SK-N-SH (cell line): ENCODE results near the gene USP10. TPM values are rescaled to one million over a fixed set of nuclear protein-coding genes. Genes with fewer than 3 reads are reported as not detected.

Source experiments
- CTCF ChIA-PET: fragments of 300-600, 350-600 bp; formaldehyde crosslinking; extraction: SDS; loops from one replicate; lab custom pipeline; 2021; lab: Yijun Ruan, JAX
- POLR2A ChIA-PET: fragments of 350-600 bp; sonication (Branson Sonifier 250); formaldehyde crosslinking; extraction: SDS; loops from one replicate; lab custom pipeline; 2020; ENCODE audit warnings: antibody characterized with exemption, inconsistent platforms; lab: Yijun Ruan, JAX
- DNase-seq: peaks from one replicate; pipeline ENCODE4 v3.0.0; 2012
- H2AFZ ChIP-seq: fragments of 200-600 bp; sonication (generic); 2 replicates; pipeline ENCODE4 v1.8.1; 2016; ENCODE audit warnings: antibody characterized with exemption, mild to moderate bottlenecking, low read depth
- H3F3A ChIP-seq: fragments of 200-600 bp; sonication (generic); replicated peaks from 2 replicates; pipeline ENCODE3; 2016; ENCODE audit warnings: antibody characterized with exemption, mild to moderate bottlenecking; ENCODE audit not compliant: insufficient read depth
- H3K27ac ChIP-seq, 2 experiments: fragments of 200-500 bp in 1 of 2; fragments of 200-600 bp in 1 of 2; sonication (Bioruptor generic) in 1 of 2; sonication (generic), shearing (Covaris generic) in 1 of 2; 2 replicates each; pipeline versions ENCODE4 v1.5.1 to v1.6.1; 2014 to 2016; ENCODE audit warnings: low read depth in 2 of 2, inconsistent platforms in 1 of 2, low read length in 1 of 2, mild to moderate bottlenecking in 1 of 2, mixed read lengths in 1 of 2
- H3K27me3 ChIP-seq: fragments of 200-600 bp; sonication (generic), shearing (Covaris generic); 2 replicates; pipeline ENCODE4 v1.6.1; 2016; ENCODE audit warnings: mixed run types; ENCODE audit not compliant: insufficient read depth
- H3K36me3 ChIP-seq, 2 experiments: fragments of 200-500 bp in 1 of 2; fragments of 200-600 bp in 1 of 2; sonication (Bioruptor generic) in 1 of 2; sonication (generic) in 1 of 2; replicated peaks in 1 of 2; 2 replicates each; pipeline versions ENCODE3 to v1.5.1; 2014 to 2016; ENCODE audit warnings: low read length in 1 of 2, mild to moderate bottlenecking in 1 of 2; ENCODE audit not compliant: insufficient read depth in 2 of 2, control insufficient read depth in 1 of 2
- H3K4me1 ChIP-seq, 2 experiments: fragments of 200-500 bp in 1 of 2; fragments of 200-600 bp in 1 of 2; sonication (Bioruptor generic) in 1 of 2; sonication (generic), shearing (Covaris generic) in 1 of 2; 2 replicates each; pipeline versions ENCODE4 v1.5.1 to v1.6.1; 2014 to 2016; ENCODE audit warnings: low read depth in 1 of 2, low read length in 1 of 2, mixed run types in 1 of 2; ENCODE audit not compliant: insufficient read depth in 2 of 2, control insufficient read depth in 1 of 2
- H3K4me2 ChIP-seq: fragments of 200-600 bp; sonication (generic), shearing (Covaris generic); 2 replicates; pipeline ENCODE4 v1.6.1; 2017; ENCODE audit warnings: mixed run types
- H3K4me3 ChIP-seq, 2 experiments: fragments of 200-500 bp in 1 of 2; fragments of 200-600 bp in 1 of 2; sonication (Bioruptor generic) in 1 of 2; sonication (generic), shearing (Covaris generic) in 1 of 2; 2 replicates each; pipeline versions ENCODE4 v1.5.1 to v1.8.1; 2014 to 2016; ENCODE audit warnings: low read depth in 2 of 2, inconsistent platforms in 1 of 2, low read length in 1 of 2, mild to moderate bottlenecking in 1 of 2, mixed read lengths in 1 of 2, moderate library complexity in 1 of 2
- H3K79me2 ChIP-seq: fragments of 200-600 bp; sonication (generic); 2 replicates; pipeline ENCODE4 v1.8.1; 2017; ENCODE audit warnings: mild to moderate bottlenecking; ENCODE audit not compliant: insufficient read depth
- H3K9ac ChIP-seq: fragments of 200-600 bp; sonication (generic); 2 replicates; pipeline ENCODE4 v1.6.1; 2017; ENCODE audit warnings: mixed run types
- H3K9me2 ChIP-seq: fragments of 200-600 bp; sonication (generic); 2 replicates; pipeline ENCODE4 v1.6.1; 2017; ENCODE audit warnings: mixed run types
- H3K9me3 ChIP-seq: fragments of 200-600 bp; sonication (generic); 2 replicates; pipeline ENCODE4 v1.6.1; 2017; ENCODE audit warnings: mixed run types, mild to moderate bottlenecking, moderate library complexity
- H4K20me1 ChIP-seq: fragments of 200-600 bp; sonication (generic); 2 replicates; pipeline ENCODE4 v1.6.1; 2017; ENCODE audit warnings: mild to moderate bottlenecking, mixed run types; ENCODE audit not compliant: insufficient read depth
- CTCF ChIP-seq: fragments of 200-600 bp; sonication (generic); IDR thresholded peaks from 2 replicates; pipeline ENCODE4 v1.6.1; 2017; ENCODE audit warnings: antibody characterized with exemption, mild to moderate bottlenecking, moderate library complexity
- MXI1 ChIP-seq: IDR thresholded peaks from 2 replicates; pipeline ENCODE4 v1.6.1; 2012; ENCODE audit warnings: mild to moderate bottlenecking, low read depth, low read length, improper control_type of control experiment
- NFIC ChIP-seq: IDR thresholded peaks from 2 replicates; pipeline ENCODE4 v1.4.0; 2012; ENCODE audit warnings: borderline replicate concordance
- PBX3 ChIP-seq: IDR thresholded peaks from 2 replicates; pipeline ENCODE4; 2012
- RAD21 ChIP-seq: IDR thresholded peaks from 2 replicates; pipeline ENCODE4 v1.6.1; 2012; ENCODE audit warnings: mild to moderate bottlenecking, low read length
- RCOR1 ChIP-seq: fragments of 150-350 bp; IDR thresholded peaks from 2 replicates; pipeline ENCODE4 v1.6.1; 2017; ENCODE audit warnings: antibody characterized with exemption, low read length
- REST ChIP-seq: IDR thresholded peaks from 2 replicates; pipeline ENCODE4 v1.6.1; 2012; ENCODE audit warnings: mild to moderate bottlenecking, low read depth, low read length, moderate library complexity
- SIN3A ChIP-seq: IDR thresholded peaks from 2 replicates; pipeline ENCODE4 v1.6.1; 2012; ENCODE audit warnings: low read depth, mild to moderate bottlenecking, low read length, moderate library complexity, borderline replicate concordance
- SMC3 ChIP-seq: IDR thresholded peaks from 2 replicates; pipeline ENCODE4 v1.6.1; 2012; ENCODE audit warnings: low read depth, low read length, improper control_type of control experiment
- WGBS: methylation state at CpG from one replicate; pipeline ENCODE4 v1.1.6; 2017; ENCODE audit warnings: low lambda C conversion rate; 5-methylcytosine and 5-hydroxymethylcytosine counted together
- polyA plus RNA-seq, 3 experiments: library from polyadenylated mRNA; depleted of rRNA; stranded (reverse); fragments of >200 nt; gene quantifications; 2 replicates each; pipeline ENCODE4 v1.2.3, GENCODE V29; 2012

USP10 gene
- polyA plus RNA-seq, 1 of the 3 experiments (the other 2 are of a cell fraction), result 49.2 TPM

GRCh38 chr16:84738255-84739038, 38.6 kb downstream of the USP10 start:
- Histone ChIP-seq H3K4me1 (peaks cover 35 to 37% of the 10 kb centered on the region in 2 experiments), H3K9me3 (no peaks in the 10 kb centered on the region), H2AFZ (no peak overlapping the region), H3K36me3 (peaks cover 25 to 41% of the 10 kb centered on the region in 2 experiments), H3K27ac (no peak overlapping the region), H4K20me1 (peaks cover 51% of the 10 kb centered on the region), H3K4me2 (no peak overlapping the region), H3F3A (peaks cover 25% of the 10 kb centered on the region), H3K4me3 (peak overlapping the region in 1 of 2 experiments; percentile 6; a peak in 1 of 4 replicates), H3K79me2 (peaks cover 97% of the 10 kb centered on the region), H3K9ac (no peak overlapping the region), H3K9me2 (no peaks in the 10 kb centered on the region), H3K27me3 (no peaks in the 10 kb centered on the region)
- CTCF ChIA-PET, result interaction anchor here (0.6 to 11.8 kb wide), 75 partner anchors 9 to 462 kb away, joined by 3 to 206 read pairs (median 5); partner anchors contain the start of genes CRISPLD2 and MEAK7
- peak; percentile 74 for DNase-seq
- TF ChIP-seq RAD21 (peak; percentile 64), SIN3A (peak; percentile 90), REST (no peak), RCOR1 (no peak), SMC3 (peak; percentile 48), NFIC (no peak), PBX3 (peak; percentile 20; the same call in 1 of the 2 replicates), MXI1 (peak; percentile 57; the same call in 1 of the 2 replicates), CTCF (peak; percentile 94)
- POLR2A ChIA-PET, result no interaction called here
- WGBS, result 35% methylated on average over 8 of the region's 8 CpGs
